HG02884 (cell line): Measurements from ENCODE around the gene MRPL45.

Source experiments
- ATAC-seq: cut with Tn5 transposase; IDR thresholded peaks from one replicate; pipeline ENCODE4 v1.9.1; 2021; ENCODE audit warnings: mild to moderate bottlenecking, moderate library complexity; ENCODE audit not compliant: unreplicated experiment

Gene MRPL45

GRCh38 chr17:38344420-38344745 is 47.4 kb downstream of the MRPL45 start:
- no peak for ATAC-seq

GRCh38 chr17:38345743-38346142 is 48.8 kb downstream of the MRPL45 start:
- no peak for ATAC-seq

- ATAC-seq = no peak
Measured at GRCh38 chr17:38349097-38349730, 52.2 kb downstream of the MRPL45 start.

- ATAC-seq = no peak
Measured at GRCh38 chr17:38350035-38350434, 53.1 kb downstream of the MRPL45 start.

- ATAC-seq = peak; percentile 68
Measured at GRCh38 chr17:38351412-38352222, 54.6 kb downstream of the MRPL45 start, which contains the start of gene SOCS7. Gene SOCS7 (plus strand): TSS chr17:38351844. CDS start chr17:38352053, 209 bp downstream.

GRCh38 chr17:38352245-38353085 is 55.5 kb downstream of the MRPL45 start:
- ATAC-seq = peak; percentile 9

GRCh38 chr17:38353086-38353604 is 56.2 kb downstream of the MRPL45 start:
- ATAC-seq = no peak

- ATAC-seq = no peak
Measured at GRCh38 chr17:38353668-38354067, 56.7 kb downstream of the MRPL45 start.

- ATAC-seq = no peak
Measured at GRCh38 chr17:38354466-38354865, 57.5 kb downstream of the MRPL45 start.

- no peak for ATAC-seq
Measured at GRCh38 chr17:38355251-38355650, 58.3 kb downstream of the MRPL45 start.

- ATAC-seq = no peak
Measured at GRCh38 chr17:38357486-38358123, 60.6 kb downstream of the MRPL45 start.

- no peak for ATAC-seq
Measured at GRCh38 chr17:38358586-38359513, 61.9 kb downstream of the MRPL45 start.

- no peak for ATAC-seq
Measured at GRCh38 chr17:38361694-38362465, 64.9 kb downstream of the MRPL45 start.

- ATAC-seq = no peak
Measured at GRCh38 chr17:38363016-38363415, 66.0 kb downstream of the MRPL45 start.

GRCh38 chr17:38364741-38365140 is 67.8 kb downstream of the MRPL45 start:
- no peak for ATAC-seq

GRCh38 chr17:38369124-38369886 is 72.3 kb downstream of the MRPL45 start:
- no peak for ATAC-seq
